ENCODE data around the gene LMBR1. TPM values are rescaled to one million over a fixed set of nuclear protein-coding genes. Genes with fewer than 3 reads are reported as not detected.

Gene LMBR1
- total RNA-seq, 1 experiment from 2014 or later = 151 TPM

Small RNA genes within 50 kb of the gene (small RNA-seq; reads per million reads assigned to genes)
- gene RNU4-31P = not detected

Other genes starting within 250 kb of the LMBR1 start
- gene NOM1, start 56.5 kb upstream of the LMBR1 start, total RNA-seq (2014; rRNA removed; shearing (Covaris generic)) = 27.6 and 28.8 TPM in 2 replicates
- 21.9 and 34.5 TPM in 2 replicates for gene MNX1, start 117.5 kb upstream of the LMBR1 start, total RNA-seq (2014; rRNA removed; shearing (Covaris generic))
- gene UBE3C, start 245.7 kb upstream of the LMBR1 start, total RNA-seq (2014; rRNA removed; shearing (Covaris generic)) = 82.2 and 87.7 TPM in 2 replicates